SK-N-MC (cell line): ENCODE data around the gene EPC2.

Experiments used
- DNase-seq: peaks from one replicate; pipeline ENCODE4 v3.0.0-alpha.2; 2011; ENCODE audit warnings: low read depth, low spot score
- H3K27ac ChIP-seq: fragments of 200-600 bp; sonication (generic); 2 replicates; pipeline ENCODE4 v1.5.1; 2016; ENCODE audit warnings: mixed run types
- H3K36me3 ChIP-seq: fragments of 200-600 bp; sonication (generic); 2 replicates; pipeline ENCODE4 v1.6.1; 2017; ENCODE audit warnings: antibody characterized with exemption, low read length, mixed read lengths; ENCODE audit not compliant: insufficient read depth
- H3K4me3 ChIP-seq: fragments of 200-600 bp; sonication (generic); 2 replicates; pipeline ENCODE4 v1.5.1; 2016
- H3K9ac ChIP-seq: fragments of 200-600 bp; sonication (generic); 2 replicates; pipeline ENCODE4 v1.8.0; 2017; ENCODE audit warnings: mixed run types, mixed read lengths; ENCODE audit not compliant: insufficient read length
- H3K9me3 ChIP-seq: fragments of 200-600 bp; sonication (generic); 2 replicates; pipeline ENCODE4 v1.6.1; 2017; ENCODE audit warnings: low read depth, mild to moderate bottlenecking, antibody characterized with exemption, low read length, moderate library complexity, mixed read lengths
- EZH2 ChIP-seq: fragments of 200-600 bp; sonication (generic); IDR thresholded peaks from one replicate; pipeline ENCODE4 v1.6.1; 2017; ENCODE audit warnings: antibody characterized with exemption
- FOXP2 ChIP-seq: optimal IDR thresholded peaks from 2 replicates; pipeline ENCODE3; 2011; ENCODE audit warnings: mild to moderate bottlenecking, moderate library complexity; ENCODE audit not compliant: insufficient read depth; ENCODE audit errors: extremely low read length, control extremely low read depth
- POLR2AphosphoS5 ChIP-seq: IDR thresholded peaks from 2 replicates; pipeline ENCODE4 v1.6.1; 2012; ENCODE audit warnings: mild to moderate bottlenecking, low read depth, low read length, borderline replicate concordance

The EPC2 gene

DNA sequence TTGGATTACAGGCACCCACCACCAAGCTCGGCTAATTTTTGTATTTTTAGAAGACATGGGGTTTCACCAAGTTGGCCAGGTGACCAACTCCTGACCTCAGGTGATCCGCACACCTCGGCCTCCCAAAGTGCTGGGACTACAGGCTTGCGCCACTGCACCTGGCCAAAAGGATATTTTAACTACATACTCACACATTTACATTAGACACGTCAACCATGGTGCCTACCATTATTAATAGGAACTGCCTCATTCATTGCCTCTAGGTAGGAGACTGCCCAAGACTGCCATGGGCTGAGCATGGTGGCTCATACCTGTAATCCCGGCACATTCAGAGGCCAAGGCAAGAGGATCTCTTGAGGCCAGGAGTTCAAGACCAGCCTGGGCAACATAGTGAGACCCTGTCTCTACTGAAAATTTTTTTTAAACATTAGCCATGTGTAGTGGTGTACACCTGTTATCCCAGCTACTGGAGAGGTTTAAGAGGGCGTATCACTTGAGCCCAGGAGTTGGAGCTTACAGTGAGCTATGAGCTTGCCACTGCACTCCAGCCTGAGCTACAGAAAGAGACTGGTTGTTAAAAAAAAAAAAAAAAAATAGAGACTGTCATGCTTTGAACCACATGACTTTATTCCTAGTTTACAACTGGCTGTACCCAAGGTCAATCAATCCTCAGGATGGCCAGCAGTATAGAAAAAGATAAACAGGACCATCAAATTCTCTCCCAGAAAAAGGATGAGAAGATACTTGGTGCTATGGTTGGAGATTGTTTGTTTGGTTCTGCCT, 31.1 kb upstream of the EPC2 start:
- no peak for DNase-seq
- H3K9me3 ChIP-seq = no peaks in the 10 kb centered on the region
- TF ChIP-seq FOXP2 (no peak), EZH2 (no peak), POLR2AphosphoS5 (no peak)
- no peaks in the 10 kb centered on the region for H3K36me3 ChIP-seq
- H3K27ac ChIP-seq = peak overlapping the region; percentile 94
- no peak overlapping the region; the same call in 1 of the 2 replicates for H3K4me3 ChIP-seq
- H3K9ac ChIP-seq = no peak overlapping the region

DNA sequence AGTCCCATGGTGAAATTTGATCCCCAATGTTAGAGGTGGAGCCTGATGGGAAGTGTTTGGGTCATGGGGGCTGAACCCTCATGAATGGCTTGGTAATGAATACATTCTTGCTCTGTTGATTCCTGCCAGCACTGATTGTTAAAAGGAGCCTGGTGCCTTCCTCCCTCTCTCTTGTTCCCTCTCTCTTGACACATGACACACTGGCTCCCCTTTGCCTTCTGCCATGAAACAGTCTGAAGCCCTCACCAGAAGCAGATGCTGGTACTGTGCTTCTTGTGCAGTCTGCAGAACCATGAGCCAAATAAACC, 30.6 kb upstream of the EPC2 start:
- Histone ChIP-seq H3K36me3 (no peaks in the 10 kb centered on the region), H3K27ac (peak overlapping the region; percentile 94), H3K9ac (peak overlapping the region; percentile 58), H3K9me3 (no peaks in the 10 kb centered on the region), H3K4me3 (peak overlapping the region; percentile 50)
- no peak for DNase-seq
- TF ChIP-seq FOXP2 = no peak
- no peak for TF ChIP-seq EZH2
- no peak for TF ChIP-seq POLR2AphosphoS5

DNA sequence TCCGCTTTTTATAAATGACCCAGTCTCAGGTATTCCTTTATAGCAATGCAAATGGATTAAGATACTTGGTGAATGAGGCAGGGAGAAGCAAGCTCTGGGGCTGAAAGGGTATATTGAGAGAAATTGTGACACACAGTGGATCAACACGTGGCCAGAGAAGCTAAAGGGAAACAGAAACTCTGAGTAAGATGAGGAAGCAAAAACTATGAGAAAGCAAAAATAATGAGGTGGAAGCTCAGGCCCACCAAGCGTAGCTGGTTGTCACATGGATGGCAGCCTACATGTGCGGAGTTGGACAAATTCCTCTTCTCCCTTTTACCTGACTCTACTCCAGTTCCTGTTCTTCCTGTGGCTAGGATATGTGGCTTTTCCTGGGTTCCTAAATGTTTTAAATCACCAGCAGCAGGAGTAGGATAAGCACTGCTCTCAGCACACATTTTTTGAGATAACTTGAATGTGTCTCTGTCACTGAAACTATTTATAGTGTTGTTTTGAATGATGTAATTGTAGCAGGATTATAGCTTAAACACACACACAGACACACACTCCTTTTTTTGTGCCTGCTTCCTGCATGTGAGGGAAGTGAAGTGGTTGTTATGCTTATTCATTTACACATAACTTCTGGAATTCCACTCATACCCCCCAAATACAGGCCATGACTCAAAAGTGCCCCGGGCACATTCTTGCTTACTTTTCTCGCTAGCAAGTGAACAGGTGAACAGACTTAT, 30.1 kb upstream of the EPC2 start:
- peak; percentile 60 for DNase-seq
- TF ChIP-seq FOXP2 (no peak), EZH2 (no peak), POLR2AphosphoS5 (no peak)
- H3K27ac ChIP-seq = peak overlapping the region; percentile 94
- no peaks in the 10 kb centered on the region for H3K9me3 ChIP-seq
- H3K9ac ChIP-seq = peak overlapping the region; percentile 58
- no peaks in the 10 kb centered on the region for H3K36me3 ChIP-seq
- H3K4me3 ChIP-seq = peak overlapping the region; percentile 50

DNA sequence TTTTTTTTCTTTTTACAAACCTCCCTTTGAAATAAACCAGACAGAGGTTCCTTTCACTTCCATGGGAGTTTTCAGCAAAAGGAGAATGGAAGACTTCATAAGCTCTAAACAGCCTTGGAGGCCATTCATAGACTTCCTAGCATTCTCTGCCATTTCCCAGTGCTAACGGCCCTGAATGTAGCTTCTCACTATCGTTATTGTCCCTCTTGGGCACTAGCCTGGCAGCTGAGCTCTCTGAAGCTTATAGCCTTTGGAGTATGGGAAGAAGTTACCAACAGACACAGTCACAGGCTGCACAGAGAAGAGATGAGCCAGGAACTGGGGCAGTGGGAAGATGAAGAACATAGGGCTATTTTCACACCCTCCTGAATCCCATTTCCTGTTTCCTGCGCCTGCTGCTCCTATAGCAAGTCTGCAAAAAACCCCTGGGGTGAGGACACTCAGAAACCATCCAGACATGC, 29.1 kb upstream of the EPC2 start:
- Histone ChIP-seq H3K9me3 (no peaks in the 10 kb centered on the region), H3K9ac (peak overlapping the region; percentile 58), H3K27ac (peak overlapping the region; percentile 94), H3K4me3 (peak overlapping the region; percentile 50), H3K36me3 (no peaks in the 10 kb centered on the region)
- TF ChIP-seq FOXP2 (no peak), EZH2 (no peak), POLR2AphosphoS5 (no peak)
- DNase-seq = no peak

DNA sequence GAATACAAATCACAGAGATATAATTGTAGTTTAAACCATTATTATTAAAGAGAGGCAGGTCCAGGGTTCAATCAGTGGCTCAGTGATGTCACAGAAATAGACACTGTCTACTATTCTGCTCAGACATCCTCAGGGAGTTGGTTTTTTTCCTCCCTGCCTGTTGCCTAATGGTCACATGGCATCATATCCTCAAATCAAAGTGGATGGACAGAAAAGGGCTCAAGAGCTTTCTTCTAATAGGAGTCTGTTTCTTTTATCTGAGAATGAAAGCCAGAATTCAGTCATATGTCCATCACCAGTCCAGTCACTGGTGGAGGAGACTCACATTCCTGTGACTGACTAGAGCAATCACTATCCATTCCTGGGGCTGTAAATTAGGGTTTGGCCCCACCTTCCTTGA, 27.9 kb upstream of the EPC2 start:
- H3K4me3 ChIP-seq = no peak overlapping the region
- H3K27ac ChIP-seq = no peak overlapping the region
- no peak overlapping the region for H3K9ac ChIP-seq
- no peaks in the 10 kb centered on the region for H3K9me3 ChIP-seq
- DNase-seq = no peak
- no peaks in the 10 kb centered on the region for H3K36me3 ChIP-seq
- TF ChIP-seq POLR2AphosphoS5 (no peak), EZH2 (no peak), FOXP2 (no peak)

DNA sequence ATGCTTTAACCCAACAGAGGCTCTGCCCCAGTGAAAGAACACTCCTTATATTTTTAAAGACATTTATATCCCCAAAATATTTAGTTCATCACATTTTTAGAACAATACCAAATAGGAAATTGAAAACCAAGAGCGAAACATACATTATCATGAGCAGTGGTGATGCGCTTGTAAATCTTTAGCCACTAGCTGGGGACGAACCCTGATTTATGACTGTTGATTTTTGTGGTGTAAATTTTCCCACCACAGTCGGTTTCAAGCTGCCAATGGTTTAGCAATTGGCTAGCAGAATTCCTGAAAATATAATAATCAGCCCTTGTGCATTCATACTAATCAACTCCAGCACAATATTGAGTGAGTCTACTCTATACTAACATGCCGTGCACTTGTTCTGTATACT, 27.3 kb upstream of the EPC2 start:
- H3K36me3 ChIP-seq = no peaks in the 10 kb centered on the region

DNA sequence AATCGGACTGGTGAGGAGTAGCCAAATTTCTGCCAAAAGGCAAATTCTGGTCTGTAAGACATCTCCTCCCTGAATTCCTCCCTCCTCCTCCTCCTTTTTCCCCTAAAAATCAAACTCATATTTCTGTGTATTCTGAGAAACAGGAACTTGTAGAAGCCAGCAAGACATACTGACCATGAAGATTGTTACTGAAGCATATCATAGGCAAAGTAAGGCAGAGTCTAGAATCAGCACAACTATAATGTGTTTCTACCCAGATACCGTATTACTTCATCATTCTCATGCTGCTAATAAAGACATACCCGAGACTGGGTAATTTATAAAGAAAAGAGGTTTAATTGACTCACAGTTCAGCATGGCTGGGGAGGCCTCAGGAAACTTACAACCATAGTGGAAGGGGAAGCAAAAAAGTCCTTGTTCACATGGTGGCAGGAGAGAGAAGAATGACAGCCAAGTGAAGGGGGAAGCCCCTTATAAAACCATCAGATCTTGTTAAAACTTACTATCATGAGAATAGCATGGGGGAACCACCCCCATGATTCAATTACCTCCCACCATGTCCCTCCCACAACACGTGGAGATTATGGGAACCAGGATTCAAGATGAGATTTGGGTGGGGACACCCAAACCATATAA, 24.9 kb upstream of the EPC2 start:
- H3K27ac ChIP-seq = no peak overlapping the region
- DNase-seq = no peak
- H3K4me3 ChIP-seq = no peak overlapping the region
- no peaks in the 10 kb centered on the region for H3K36me3 ChIP-seq
- H3K9ac ChIP-seq = no peak overlapping the region
- no peak for TF ChIP-seq POLR2AphosphoS5
- TF ChIP-seq FOXP2 = no peak
- TF ChIP-seq EZH2 = no peak
- H3K9me3 ChIP-seq = no peaks in the 10 kb centered on the region

More for the DNA sequence above, 27.3 kb upstream of the EPC2 start:
- H3K27ac ChIP-seq = no peak overlapping the region
- H3K9me3 ChIP-seq = no peaks in the 10 kb centered on the region
- H3K4me3 ChIP-seq = no peak overlapping the region
- H3K9ac ChIP-seq = no peak overlapping the region
- DNase-seq = no peak
- TF ChIP-seq EZH2 (no peak), FOXP2 (no peak), POLR2AphosphoS5 (no peak)

DNA sequence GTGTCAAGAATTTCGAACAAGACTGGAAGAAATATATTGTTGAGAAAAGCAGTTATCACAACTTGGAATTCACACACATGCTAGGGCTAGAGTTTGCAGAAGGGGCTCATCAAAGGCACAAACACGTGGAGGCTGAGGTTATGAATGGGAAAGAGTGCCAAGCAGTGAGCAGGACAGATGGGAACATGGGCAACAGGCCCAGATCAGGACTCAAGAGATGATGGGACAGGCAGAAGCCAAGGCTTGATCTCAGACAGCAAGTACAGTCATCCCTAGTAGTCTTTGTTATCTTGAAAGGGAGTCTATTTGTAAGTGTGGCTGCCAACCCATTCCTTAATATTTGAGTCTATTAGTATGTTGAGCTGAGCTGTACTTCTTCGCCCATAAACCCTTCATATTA, 22.2 kb upstream of the EPC2 start:
- H3K4me3 ChIP-seq = no peak overlapping the region
- TF ChIP-seq POLR2AphosphoS5 = no peak
- no peak for TF ChIP-seq EZH2
- no peak for TF ChIP-seq FOXP2
- no peaks in the 10 kb centered on the region for H3K9me3 ChIP-seq
- DNase-seq = no peak
- no peak overlapping the region for H3K9ac ChIP-seq
- H3K27ac ChIP-seq = no peak overlapping the region
- no peaks in the 10 kb centered on the region for H3K36me3 ChIP-seq
